Stimulated activated CD8-positive, alpha-beta memory T cell treated with anti-CD3 and anti-CD28 coated beads, Interleukin-12 subunit alpha, Interleukin-12 subunit beta, amount 100 ng/mL, for 24 hours (primary cell): ENCODE results near the gene XAGE1B.
"Not testable (repeated sequence)": the region's sequence is repeated elsewhere in the genome, so short reads cannot be mapped to it uniquely, and the experiment has no call there.

Source experiments
- DNase-seq: peaks from one replicate; pipeline ENCODE4 v3.0.0-alpha.2; 2020; ENCODE audit errors: extremely low read depth

Gene XAGE1B

GRCh38 chrX:52516987-52517325, at the start of gene XAGE1B:
Gene XAGE1B (minus strand): TSS chrX:52517063. CDS start chrX:52515527, 1,536 bp downstream.
- not testable (repeated sequence) for DNase-seq

GRCh38 chrX:52563105-52563504, 46.2 kb upstream of the XAGE1B start:
- no peak for DNase-seq

GRCh38 chrX:52558140-52558539, 41.3 kb upstream of the XAGE1B start:
- no peak for DNase-seq

GRCh38 chrX:52556741-52557140, 39.9 kb upstream of the XAGE1B start:
- no peak for DNase-seq

GRCh38 chrX:52553995-52554642, 37.3 kb upstream of the XAGE1B start:
- DNase-seq = no peak

- DNase-seq = not testable (repeated sequence)
These were observed 31.9 kb upstream of the XAGE1B start for GRCh38 chrX:52548769-52549168.

GRCh38 chrX:52544147-52544840, 27.4 kb upstream of the XAGE1B start:
- DNase-seq = no peak

GRCh38 chrX:52542311-52542710, 25.4 kb upstream of the XAGE1B start:
- no peak for DNase-seq

GRCh38 chrX:52541051-52541450, 24.2 kb upstream of the XAGE1B start:
- DNase-seq = not testable (repeated sequence)

GRCh38 chrX:52516110-52516986, 515 bp downstream of the XAGE1B start:
- DNase-seq = not testable (repeated sequence)

GRCh38 chrX:52511126-52511525, 5.7 kb downstream of the XAGE1B start:
- DNase-seq = not testable (repeated sequence)

- no peak for DNase-seq
These were observed 6.9 kb downstream of the XAGE1B start for GRCh38 chrX:52509916-52510315.

GRCh38 chrX:52507331-52507730, 9.5 kb downstream of the XAGE1B start:
- DNase-seq = no peak

GRCh38 chrX:52504551-52504950, 12.3 kb downstream of the XAGE1B start:
- no peak for DNase-seq

GRCh38 chrX:52501362-52501761, 15.5 kb downstream of the XAGE1B start:
- not testable (repeated sequence) for DNase-seq

GRCh38 chrX:52496419-52496772, 20.5 kb downstream of the XAGE1B start:
- DNase-seq = not testable (repeated sequence)

GRCh38 chrX:52495545-52496418, 21.1 kb downstream of the XAGE1B start, which contains the start of gene XAGE1A:
Gene XAGE1A (plus strand): TSS chrX:52495808. CDS start chrX:52497362, 1,554 bp downstream.
- not testable (repeated sequence) for DNase-seq

- not testable (repeated sequence) for DNase-seq
These were observed 45.6 kb downstream of the XAGE1B start for GRCh38 chrX:52471301-52471700.
